HCT116 (cell line): Measurements from ENCODE around the gene SLC4A2. TPM values are rescaled to one million over a fixed set of nuclear protein-coding genes. Genes with fewer than 3 reads are reported as not detected.

Experiments used
- ATAC-seq: fragments of 200-7000 bp; cut with Tn5 transposase; 2 replicates; pipeline ENCODE4 v1.9.1; 2020; ENCODE audit warnings: mild to moderate bottlenecking, moderate library complexity
- BruUV-seq: library from RNA; stranded (reverse); fragments of 400-500 nt; replicated peaks from 2 replicates; lab custom pipeline; 2021; lab: Mats Ljungman, UMichigan
- CTCF ChIA-PET: fragments of 300-600 bp; sonication (Branson Sonifier 250); formaldehyde crosslinking; loops from one replicate; lab custom pipeline; 2021; ENCODE audit warnings: antibody characterized with exemption; lab: Charles Lee
- POLR2A ChIA-PET: fragments of 300-600, 350-600 bp; sonication (Branson Sonifier 250); formaldehyde crosslinking; loops from one replicate; lab custom pipeline; 2021; ENCODE audit warnings: antibody characterized with exemption; lab: Charles Lee
- RAD21 ChIA-PET, 2 experiments: fragments of 300-600 bp; sonication (Branson Sonifier 250); formaldehyde crosslinking; loops; one replicate each; lab custom pipeline; 2023; ENCODE audit warnings: low total read pairs in 2 of 2; ENCODE audit not compliant: uncharacterized antibody in 2 of 2, unreplicated experiment in 2 of 2, low non-redundant PET in 1 of 2; lab: Charles Lee
- DNase-seq: peaks from one replicate; pipeline ENCODE4 v3.0.0-alpha.2; 2010; ENCODE audit warnings: low read depth, low spot score
- H2AFZ ChIP-seq: fragments of 200-600 bp; shearing (Covaris generic), sonication (generic); 2 replicates; pipeline ENCODE4 v1.6.1; 2017; ENCODE audit warnings: low read depth, mixed run types, mixed read lengths, antibody characterized with exemption, low read length; ENCODE audit not compliant: poor library complexity, severe bottlenecking
- H3K27ac ChIP-seq: 2 replicates; pipeline ENCODE4 v1.5.1; 2012; ENCODE audit warnings: low read depth, low read length
- H3K27me3 ChIP-seq: fragments of 200-600 bp; sonication (generic); 2 replicates; pipeline ENCODE4 v1.6.1; 2016; ENCODE audit warnings: mixed run types, low read length, mixed read lengths; ENCODE audit not compliant: insufficient read depth
- H3K36me3 ChIP-seq, 2 experiments: fragments of 200-500 bp in 1 of 2; fragments of 200-600 bp in 1 of 2; sonication (Bioruptor generic) in 1 of 2; sonication (generic) in 1 of 2; 2 replicates each; pipeline versions ENCODE4 v1.5.1 to v1.6.1; 2014 to 2016; ENCODE audit warnings: low read length in 2 of 2, inconsistent platforms in 1 of 2, mixed read lengths in 1 of 2, mixed run types in 1 of 2; ENCODE audit not compliant: insufficient read depth in 2 of 2, control insufficient read depth in 1 of 2
- H3K4me1 ChIP-seq, 2 experiments: fragments of 200-600 bp in 1 of 2; sonication (generic) in 1 of 2; 2 replicates each; pipeline versions ENCODE4 v1.5.1 to v1.6.1; 2012 to 2017; ENCODE audit warnings: low read length in 2 of 2, inconsistent platforms in 1 of 2, mild to moderate bottlenecking in 1 of 2, mixed read lengths in 1 of 2, mixed run types in 1 of 2, moderate library complexity in 1 of 2; ENCODE audit not compliant: insufficient read depth in 2 of 2, control insufficient read depth in 1 of 2
- H3K4me2 ChIP-seq: fragments of 200-600 bp; sonication (generic); 2 replicates; pipeline ENCODE4 v1.6.1; 2017; ENCODE audit warnings: mixed run types, low read length, mixed read lengths
- H3K4me3 ChIP-seq, 2 experiments: fragments of 200-600 bp in 1 of 2; sonication (generic) in 1 of 2; replicated peaks in 1 of 2; 2 replicates each; pipeline ENCODE4 v1.5.1; 2011 to 2016; ENCODE audit warnings: low read length in 2 of 2, control low read depth in 1 of 2, low read depth in 1 of 2, mild to moderate bottlenecking in 1 of 2, mixed read lengths in 1 of 2, mixed run types in 1 of 2
- H3K79me2 ChIP-seq: fragments of 200-600 bp; sonication (generic); 2 replicates; pipeline ENCODE4 v1.6.1; 2017; ENCODE audit warnings: mild to moderate bottlenecking, mixed run types, low read length, moderate library complexity, mixed read lengths; ENCODE audit not compliant: insufficient read depth
- H3K9ac ChIP-seq: fragments of 200-600 bp; sonication (generic); 2 replicates; pipeline ENCODE4 v1.6.1; 2016; ENCODE audit warnings: low read length, mixed read lengths
- H3K9me2 ChIP-seq: fragments of 200-600 bp; sonication (generic), shearing (Covaris generic); 2 replicates; pipeline ENCODE4 v1.6.1; 2017; ENCODE audit warnings: mixed run types, mild to moderate bottlenecking, moderate library complexity; ENCODE audit not compliant: insufficient read depth
- H3K9me3 ChIP-seq, 2 experiments: fragments of 200-500 bp in 1 of 2; fragments of 200-600 bp in 1 of 2; sonication (Bioruptor generic) in 1 of 2; sonication (generic) in 1 of 2; 2 replicates each; pipeline ENCODE4 v1.6.1; 2014 to 2017; ENCODE audit warnings: low read length in 2 of 2, mixed read lengths in 2 of 2, inconsistent platforms in 1 of 2, low read depth in 1 of 2, mild to moderate bottlenecking in 1 of 2, mixed run types in 1 of 2, moderate library complexity in 1 of 2; ENCODE audit not compliant: control insufficient read depth in 1 of 2, insufficient read depth in 1 of 2
- H4K20me1 ChIP-seq: fragments of 200-600 bp; sonication (generic), shearing (Covaris generic); 2 replicates; pipeline ENCODE4 v1.6.1; 2017; ENCODE audit warnings: mixed run types, mild to moderate bottlenecking, moderate library complexity; ENCODE audit not compliant: insufficient read depth
- EGR1 ChIP-seq: IDR thresholded peaks from 2 replicates; pipeline ENCODE4 v1.6.1; 2012; ENCODE audit warnings: low read depth
- POLR2AphosphoS5 ChIP-seq: IDR thresholded peaks from 2 replicates; pipeline ENCODE4 v1.6.1; 2011; ENCODE audit warnings: mild to moderate bottlenecking, low read depth, low read length, moderate library complexity
- SIN3A ChIP-seq: IDR thresholded peaks from 2 replicates; pipeline ENCODE4 v1.6.1; 2012; ENCODE audit warnings: low read depth
- intact Hi-C: fragments of 100-400 bp; cut with micrococcal nuclease; formaldehyde crosslinking; loops from 2 replicates; pipeline ENCODE4 v1.10.0; 2022
- total RNA-seq: library from RNA; stranded (reverse); gene quantifications from one replicate; pipeline ENCODE4 v1.2.1, GENCODE V29; 2021; ENCODE audit not compliant: unreplicated experiment

Gene SLC4A2
- total RNA-seq, 1 experiment from 2014 or later, result 240 TPM

DNA sequence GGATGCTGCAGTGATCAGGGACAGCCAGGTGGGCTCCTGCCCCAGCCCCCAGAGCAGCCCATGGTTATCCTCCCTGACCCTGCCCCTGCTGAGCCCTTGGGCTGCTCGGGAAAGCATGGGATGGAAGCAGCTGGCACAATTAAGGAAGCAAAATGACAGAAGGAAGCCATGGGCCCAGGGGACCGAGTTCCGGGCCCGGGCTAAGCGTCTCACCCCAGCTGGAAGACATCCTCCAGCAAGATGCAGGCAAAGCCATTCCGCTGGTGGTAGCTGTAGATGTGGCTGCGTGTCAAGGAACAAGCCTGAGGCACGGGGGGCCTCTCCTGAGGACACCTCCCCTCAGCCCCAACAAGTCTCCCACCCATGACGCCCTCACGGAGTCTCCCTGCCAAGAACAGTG lies 36.2 kb upstream of the SLC4A2 start:
- Histone ChIP-seq H3K9me3 (no peaks in the 10 kb centered on the region), H2AFZ (no peak overlapping the region), H3K79me2 (no peaks in the 10 kb centered on the region), H3K4me2 (no peak overlapping the region), H3K4me3 (no peak overlapping the region), H3K4me1 (peaks cover 4 to 52% of the 10 kb centered on the region in 2 experiments), H3K9ac (no peak overlapping the region), H4K20me1 (no peaks in the 10 kb centered on the region), H3K27me3 (no peaks in the 10 kb centered on the region), H3K36me3 (no peaks in the 10 kb centered on the region), H3K27ac (no peak overlapping the region), H3K9me2 (no peaks in the 10 kb centered on the region)
- ChIA-PET CTCF (no interaction called here), POLR2A (no interaction called here), RAD21 (no interaction called here)
- no peak for DNase-seq
- no TSS peak for BruUV-seq
- no peak for ATAC-seq
- no peak for TF ChIP-seq SIN3A
- intact Hi-C loops, result no loop called here

DNA sequence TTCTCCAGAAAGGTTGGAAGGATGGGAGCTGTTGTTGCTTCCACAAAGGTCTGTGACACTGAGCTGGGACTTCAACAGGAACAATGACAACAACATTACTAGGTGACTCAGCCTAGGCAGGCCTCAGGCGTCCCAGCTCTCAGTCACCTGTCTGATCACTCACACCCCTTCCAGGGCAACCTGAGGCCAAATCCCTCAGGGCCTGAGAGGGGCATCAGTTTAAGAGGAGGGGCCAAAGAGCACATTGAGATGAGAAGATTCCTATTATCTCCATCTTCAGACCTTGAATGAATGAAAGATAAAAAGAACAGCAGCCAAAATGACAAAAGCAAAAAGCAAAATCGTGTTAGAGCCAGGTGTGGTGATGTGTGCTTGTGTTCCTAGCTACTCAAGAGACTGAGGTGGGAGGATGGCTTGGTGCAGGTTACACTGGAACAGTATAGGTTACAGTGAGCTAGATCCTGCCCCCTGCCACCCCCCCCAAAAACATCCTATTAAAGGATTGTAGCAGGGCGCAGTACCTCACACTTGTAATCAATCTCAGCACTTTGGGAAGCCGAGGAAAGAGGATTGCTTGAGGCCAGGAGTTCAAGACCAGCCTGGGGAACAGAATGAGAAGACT lies 34.8 kb upstream of the SLC4A2 start, which contains the start of gene ATG9B:
TSS of gene ATG9B (minus strand) at position 60 of the 622 bp plus-strand sequence. CDS start 71 bp downstream, outside the sequence.
- ATAC-seq (no peak), DNase-seq (no peak)
- CTCF ChIA-PET, result interaction anchor here (1.0 to 2.5 kb wide), 4 partner anchors 12 to 87 kb away, joined by 3 to 7 read pairs (median 6); no protein-coding TSS in a partner anchor
- POLR2A ChIA-PET, result interaction anchor here (0.9 kb wide), 1 partner anchor 16 kb away, joined by 3 read pairs; no protein-coding TSS in a partner anchor
- Histone ChIP-seq H3K9ac (peak within 1 kb of the TSS; percentile 42), H3K4me1 (peaks cover 6 to 52% of the 10 kb centered on the region in 2 experiments), H3K9me2 (no peaks in the 10 kb centered on the region), H3K4me3 (peak within 1 kb of the TSS in 1 of 2 experiments; percentile 8; a peak in 1 of 4 replicates), H3K36me3 (no peaks in the 10 kb centered on the region), H3K27ac (no peak within 1 kb of the TSS), H4K20me1 (no peaks in the 10 kb centered on the region), H3K4me2 (peak within 1 kb of the TSS; percentile 57), H2AFZ (no peak within 1 kb of the TSS), H3K9me3 (no peaks in the 10 kb centered on the region), H3K79me2 (peaks cover under 1% of the 10 kb centered on the region), H3K27me3 (no peaks in the 10 kb centered on the region)
- TF ChIP-seq POLR2AphosphoS5 (0 out of 2 replicates have a peak, but pooled peaks have one; percentile 15), EGR1 (no peak)
- BruUV-seq, result no TSS peak
- RAD21 ChIA-PET, result interaction anchor here (0.6 to 0.9 kb wide), 2 partner anchors 62 to 123 kb away, joined by 3 read pairs; no protein-coding TSS in a partner anchor
- intact Hi-C loops, result loop anchor here (5.0 kb wide), 1 partner anchor 88 kb away; no protein-coding TSS in a partner anchor
